ENCODE results near the gene SLC25A42. TPM values are rescaled to one million over a fixed set of nuclear protein-coding genes. Genes with fewer than 3 reads are reported as not detected.

Gene SLC25A42
- total RNA-seq, 3 donors from 2014 or later = 9.4 to 11.7 (median 9.8) TPM

GRCh38 chr19:19051478-19052213 lies 12.1 kb upstream of the SLC25A42 start:
- ATAC-seq = no peak
- intact Hi-C loops (cut with DNase I, micrococcal nuclease) = loop anchor here in 1 of 2 donors (10.0 kb wide), 1 partner anchor 63 kb away; no protein-coding TSS in a partner anchor
- H3K4me3 ChIP-seq = no peak overlapping the region
- H3K9me3 ChIP-seq = no peaks in the 10 kb centered on the region
- no peak for DNase-seq
- peaks cover 5% of the 10 kb centered on the region for H3K36me3 ChIP-seq (ENCODE audit: low read depth)
- H3K4me1 ChIP-seq (ENCODE audit: low read depth) = no peaks in the 10 kb centered on the region
- no peak for TF ChIP-seq CTCF (IDR thresholded peaks at IDR 0.05)

- intact Hi-C loops (cut with DNase I, micrococcal nuclease) = loop anchor here in 1 of 2 donors (10.0 kb wide), 1 partner anchor 62 kb away; no protein-coding TSS in a partner anchor
Measured at GRCh38 chr19:19052921-19053320, 10.9 kb upstream of the SLC25A42 start.

GRCh38 chr19:19053508-19054314 lies 10.1 kb upstream of the SLC25A42 start:
- ATAC-seq (peak; percentile 78), DNase-seq (peak in 2 of 3 donors; percentile 56 to 73)
- Histone ChIP-seq H3K9me3 (no peaks in the 10 kb centered on the region), H3K4me3 (no peak overlapping the region), H3K36me3 (ENCODE audit: low read depth) (peaks cover 5% of the 10 kb centered on the region), H3K4me1 (ENCODE audit: low read depth) (no peaks in the 10 kb centered on the region)
- TF ChIP-seq CTCF (IDR thresholded peaks at IDR 0.05) = peak; percentile 31
- intact Hi-C loops (cut with DNase I, micrococcal nuclease) = loop anchor here in 1 of 2 donors (10.0 kb wide), 1 partner anchor 61 kb away; no protein-coding TSS in a partner anchor

More at GRCh38 chr19:19052921-19053320, 10.9 kb upstream of the SLC25A42 start:
- H3K4me1 ChIP-seq (ENCODE audit: low read depth) = no peaks in the 10 kb centered on the region
- peaks cover 5% of the 10 kb centered on the region for H3K36me3 ChIP-seq (ENCODE audit: low read depth)
- no peak for ATAC-seq
- no peak for TF ChIP-seq CTCF (IDR thresholded peaks at IDR 0.05)
- no peaks in the 10 kb centered on the region for H3K9me3 ChIP-seq
- H3K4me3 ChIP-seq = no peak overlapping the region
- no peak for DNase-seq

GRCh38 chr19:19054315-19054938 lies 9.4 kb upstream of the SLC25A42 start:
- Histone ChIP-seq H3K4me3 (no peak overlapping the region), H3K4me1 (ENCODE audit: low read depth) (no peaks in the 10 kb centered on the region), H3K9me3 (no peaks in the 10 kb centered on the region), H3K36me3 (ENCODE audit: low read depth) (peaks cover 5% of the 10 kb centered on the region)
- ATAC-seq (no peak), DNase-seq (no peak)
- no peak for TF ChIP-seq CTCF (IDR thresholded peaks at IDR 0.05)
- intact Hi-C loops (cut with DNase I, micrococcal nuclease) = loop anchor here in 1 of 2 donors (10.0 kb wide), 1 partner anchor 60 kb away; no protein-coding TSS in a partner anchor

GRCh38 chr19:19054939-19055440 lies 8.8 kb upstream of the SLC25A42 start:
- Histone ChIP-seq H3K9me3 (no peaks in the 10 kb centered on the region), H3K36me3 (ENCODE audit: low read depth) (peaks cover 5% of the 10 kb centered on the region), H3K4me3 (no peak overlapping the region), H3K4me1 (ENCODE audit: low read depth) (no peaks in the 10 kb centered on the region)
- TF ChIP-seq CTCF (IDR thresholded peaks at IDR 0.05) = no peak
- DNase-seq = no peak
- intact Hi-C loops (cut with DNase I, micrococcal nuclease) = loop anchor here in 1 of 2 donors (10.0 kb wide), 1 partner anchor 60 kb away; no protein-coding TSS in a partner anchor
- no peak for ATAC-seq
